HepG2 (cell line): ENCODE data around the gene PLOD3. TPM values are rescaled to one million over a fixed set of nuclear protein-coding genes. Genes with fewer than 3 reads are reported as not detected.

ENCODE experiments used
- CAMTA2 ChIP-seq: sonication (generic); formaldehyde crosslinking; IDR thresholded peaks from 2 replicates; pipeline ENCODE4 v1.4.0; 2020; ENCODE audit warnings: mild to moderate bottlenecking, missing genetic modification reagents, borderline replicate concordance
- CEBPG ChIP-seq: IDR thresholded peaks from 2 replicates; pipeline ENCODE4 v1.6.1; 2016
- CENPT ChIP-seq: sonication (generic); formaldehyde crosslinking; IDR thresholded peaks from 2 replicates; pipeline ENCODE4 v1.8.0; 2022; ENCODE audit warnings: low read depth, mild to moderate bottlenecking, moderate library complexity, missing genetic modification reagents
- CHD4 ChIP-seq: fragments of 200-600 bp; sonication (generic); IDR thresholded peaks from 2 replicates; pipeline ENCODE4 v1.7.0; 2017; ENCODE audit warnings: mild to moderate bottlenecking, low read length, borderline replicate concordance
- KMT2B ChIP-seq: IDR thresholded peaks from 2 replicates; pipeline ENCODE4 v1.6.1; 2016; ENCODE audit warnings: missing genetic modification reagents, missing compliant biosample characterization
- PITX1 ChIP-seq: sonication (generic); formaldehyde crosslinking; IDR thresholded peaks from 2 replicates; pipeline ENCODE4 v1.5.1; 2020; ENCODE audit warnings: mild to moderate bottlenecking, missing genetic modification reagents
- RCOR2 ChIP-seq: IDR thresholded peaks from 2 replicates; pipeline ENCODE4 v1.6.1; 2016; ENCODE audit warnings: missing biosample characterization, missing genetic modification reagents
- RXRB ChIP-seq: IDR thresholded peaks from 2 replicates; pipeline ENCODE4 v1.6.1; 2016; ENCODE audit warnings: borderline replicate concordance, missing genetic modification reagents, missing compliant biosample characterization
- SPEN ChIP-seq: sonication (generic); formaldehyde crosslinking; IDR thresholded peaks from 2 replicates; pipeline ENCODE4 v1.5.1; 2020; ENCODE audit warnings: low read depth, mild to moderate bottlenecking, missing genetic modification reagents
- SYNCRIP ChIP-seq: fragments of 200-400 bp; formaldehyde crosslinking; IDR thresholded peaks from 2 replicates; pipeline ENCODE4 v1.6.1; 2018; ENCODE audit warnings: mild to moderate bottlenecking, low read depth, low read length; ENCODE audit not compliant: insufficient read depth
- TAF1 ChIP-seq: sonication (generic); formaldehyde crosslinking; IDR thresholded peaks from 2 replicates; pipeline ENCODE4 v1.4.0; 2020; ENCODE audit warnings: missing genetic modification reagents
- THAP8 ChIP-seq: sonication (generic); formaldehyde crosslinking; IDR thresholded peaks from 2 replicates; pipeline ENCODE4 v1.5.1; 2020; ENCODE audit warnings: missing genetic modification reagents, mild to moderate bottlenecking, borderline replicate concordance
- TSC22D2 ChIP-seq: sonication (generic); formaldehyde crosslinking; IDR thresholded peaks from 2 replicates; pipeline ENCODE4 v1.5.1; 2020; ENCODE audit warnings: missing genetic modification reagents, mild to moderate bottlenecking, borderline replicate concordance
- ZBTB33 ChIP-seq: sonication (generic); formaldehyde crosslinking; IDR thresholded peaks from 2 replicates; pipeline ENCODE4 v1.4.0; 2020; ENCODE audit warnings: missing genetic modification reagents
- ZIK1 ChIP-seq: sonication (generic); formaldehyde crosslinking; IDR thresholded peaks from 2 replicates; pipeline ENCODE4 v1.5.0; 2020; ENCODE audit warnings: mild to moderate bottlenecking, low read depth, missing genetic modification reagents, borderline replicate concordance
- ZNF276 ChIP-seq: sonication (generic); formaldehyde crosslinking; IDR thresholded peaks from 2 replicates; pipeline ENCODE4 v1.4.0; 2020; ENCODE audit warnings: mild to moderate bottlenecking, low read depth, missing genetic modification reagents
- ZNF512B ChIP-seq: sonication (generic); formaldehyde crosslinking; IDR thresholded peaks from 2 replicates; pipeline ENCODE4 v1.5.1; 2020; ENCODE audit warnings: missing genetic modification reagents, mild to moderate bottlenecking, borderline replicate concordance
- ZSCAN29 ChIP-seq: sonication (generic); formaldehyde crosslinking; conservative IDR thresholded peaks from 2 replicates; pipeline ENCODE4 v1.4.0; 2020; ENCODE audit warnings: mild to moderate bottlenecking, missing genetic modification reagents
- polyA plus RNA-seq, 8 experiments: library from polyadenylated mRNA; depleted of rRNA in 3 of 8; stranded (reverse) in 7 of 8; unstranded in 1 of 8; fragments of >200 nt; fragmentation: Illumina TruSeq in 4 of 8; extraction: Trizol in 4 of 8; gene quantifications; 2 replicates each; pipeline versions ENCODE4 v1.2.1 to v1.2.3, GENCODE V29; 2011 to 2016; ENCODE audit warnings: low read depth in 4 of 8, missing spikeins in 1 of 8, mixed read lengths in 1 of 8; ENCODE audit not compliant: insufficient read depth in 1 of 8
- total RNA-seq, 5 experiments: library from RNA; depleted of rRNA; stranded (reverse); fragments of >200 nt; fragmentation: Illumina TruSeq; extraction: Trizol; gene quantifications; 2 replicates each; pipeline ENCODE4 v1.2.3, GENCODE V29; 2016; ENCODE audit warnings: low read depth in 1 of 5
- TF ChIP-seq, protein P1 (sequence below): sonication (generic); formaldehyde crosslinking; IDR thresholded peaks from 2 replicates; pipeline ENCODE4 v1.4.0; 2020; ENCODE audit warnings: mild to moderate bottlenecking, missing genetic modification reagents

PLOD3 gene
- total and polyA plus RNA-seq, 2 of the 13 experiments (the other 11 are each of a cell fraction or from before 2014, with no cell fraction given): 65.8 to 67.4 TPM

- TF ChIP-seq, protein P1, sequence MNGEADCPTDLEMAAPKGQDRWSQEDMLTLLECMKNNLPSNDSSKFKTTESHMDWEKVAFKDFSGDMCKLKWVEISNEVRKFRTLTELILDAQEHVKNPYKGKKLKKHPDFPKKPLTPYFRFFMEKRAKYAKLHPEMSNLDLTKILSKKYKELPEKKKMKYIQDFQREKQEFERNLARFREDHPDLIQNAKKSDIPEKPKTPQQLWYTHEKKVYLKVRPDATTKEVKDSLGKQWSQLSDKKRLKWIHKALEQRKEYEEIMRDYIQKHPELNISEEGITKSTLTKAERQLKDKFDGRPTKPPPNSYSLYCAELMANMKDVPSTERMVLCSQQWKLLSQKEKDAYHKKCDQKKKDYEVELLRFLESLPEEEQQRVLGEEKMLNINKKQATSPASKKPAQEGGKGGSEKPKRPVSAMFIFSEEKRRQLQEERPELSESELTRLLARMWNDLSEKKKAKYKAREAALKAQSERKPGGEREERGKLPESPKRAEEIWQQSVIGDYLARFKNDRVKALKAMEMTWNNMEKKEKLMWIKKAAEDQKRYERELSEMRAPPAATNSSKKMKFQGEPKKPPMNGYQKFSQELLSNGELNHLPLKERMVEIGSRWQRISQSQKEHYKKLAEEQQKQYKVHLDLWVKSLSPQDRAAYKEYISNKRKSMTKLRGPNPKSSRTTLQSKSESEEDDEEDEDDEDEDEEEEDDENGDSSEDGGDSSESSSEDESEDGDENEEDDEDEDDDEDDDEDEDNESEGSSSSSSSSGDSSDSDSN (CRISPR knock-in tag): peak; percentile 31; the same call in 1 of the 2 replicates
- TF ChIP-seq KMT2B (0 out of 2 replicates have a peak, but pooled peaks have one; percentile 15), ZIK1 (CRISPR knock-in tag) (no peak), THAP8 (CRISPR knock-in tag) (no peak), RXRB (CRISPR knock-in tag) (no peak), TAF1 (CRISPR knock-in tag) (no peak), RCOR2 (CRISPR knock-in tag) (no peak), CAMTA2 (CRISPR knock-in tag) (no peak), TSC22D2 (CRISPR knock-in tag) (no peak), ZNF276 (CRISPR knock-in tag) (no peak), CHD4 (no peak), ZNF512B (CRISPR knock-in tag) (no peak), SYNCRIP (no peak), PITX1 (no peak), CENPT (CRISPR knock-in tag) (no peak), ZSCAN29 (CRISPR knock-in tag) (no peak), CEBPG (CRISPR knock-in tag) (no peak), SPEN (no peak), ZBTB33 (0 out of 2 replicates have a peak, but pooled peaks have one; percentile 29)
These were observed 53.1 kb downstream of the PLOD3 start (continued) for GRCh38 chr7:101164071-101164840.
